Naive thymus-derived CD4-positive, alpha-beta T cell (primary cell): Measurements from ENCODE around the gene PTPRG. TPM values are rescaled to one million over a fixed set of nuclear protein-coding genes. Genes with fewer than 3 reads are reported as not detected.

ENCODE experiments used
- ATAC-seq: fragments of 150-1000 bp; cut with Tn5 transposase; 2 replicates; pipeline ENCODE4 v1.10.0; 2021; ENCODE audit warnings: mild to moderate bottlenecking, moderate library complexity
- CTCF ChIA-PET: fragments of 350-600 bp; sonication (Branson Sonifier 250); formaldehyde crosslinking; loops from one replicate; lab custom pipeline; 2021; ENCODE audit warnings: antibody characterized with exemption; lab: Charles Lee
- POLR2A ChIA-PET: fragments of 350-600 bp; sonication (Branson Sonifier 250); formaldehyde crosslinking; loops from one replicate; lab custom pipeline; 2021; ENCODE audit warnings: antibody characterized with exemption, inconsistent platforms; lab: Charles Lee
- DNase-seq, 9 donors: peaks; one replicate each; pipeline versions ENCODE4 v3.0.0 to v3.0.0-alpha.2; 2020 to 2022; ENCODE audit warnings: mixed read lengths in 1 of 9
- H3K27ac ChIP-seq: one replicate; pipeline ENCODE4 v1.7.0; 2013; ENCODE audit warnings: mild to moderate bottlenecking, low read depth, low read length, moderate library complexity
- H3K27me3 ChIP-seq, 2 donors: one replicate each; pipeline ENCODE4 v1.7.0; 2013; ENCODE audit warnings: low read length in 2 of 2, mild to moderate bottlenecking in 2 of 2, moderate library complexity in 2 of 2; ENCODE audit not compliant: control insufficient read depth in 2 of 2, insufficient read depth in 2 of 2
- H3K36me3 ChIP-seq, 3 experiments: 1 replicate in 2 of 3; 2 replicates in 1 of 3; pipeline ENCODE4 v1.7.0; 2013; ENCODE audit warnings: low read length in 3 of 3, mild to moderate bottlenecking in 3 of 3, moderate library complexity in 1 of 3; ENCODE audit not compliant: insufficient read depth in 3 of 3, control insufficient read depth in 2 of 3
- H3K4me1 ChIP-seq, 2 donors: one replicate each; pipeline ENCODE4 v1.7.0; 2013; ENCODE audit warnings: low read length in 2 of 2, mild to moderate bottlenecking in 2 of 2, moderate library complexity in 1 of 2; ENCODE audit not compliant: control insufficient read depth in 2 of 2, insufficient read depth in 2 of 2
- H3K4me3 ChIP-seq: 2 replicates; pipeline ENCODE4 v1.7.0; 2013; ENCODE audit warnings: mild to moderate bottlenecking, low read length
- H3K9me3 ChIP-seq, 3 experiments: 1 replicate in 2 of 3; 2 replicates in 1 of 3; pipeline ENCODE4 v1.7.0; 2013; ENCODE audit warnings: low read length in 3 of 3; ENCODE audit not compliant: control insufficient read depth in 2 of 3
- H3K27ac Mint-ChIP-seq, 9 donors: one replicate each; pipeline ENCODE4 v1.8.0; 2020 to 2022; ENCODE audit warnings: mixed read lengths in 9 of 9, mild to moderate bottlenecking in 8 of 9, moderate library complexity in 5 of 9, inconsistent platforms in 2 of 9
- H3K27me3 Mint-ChIP-seq, 5 donors: one replicate each; pipeline ENCODE4 v1.8.0; 2021 to 2022; ENCODE audit warnings: mixed read lengths in 5 of 5, mild to moderate bottlenecking in 1 of 5
- H3K36me3 Mint-ChIP-seq, 5 donors: one replicate each; pipeline ENCODE4 v1.8.0; 2020 to 2022; ENCODE audit warnings: mixed read lengths in 5 of 5, mild to moderate bottlenecking in 3 of 5, inconsistent platforms in 1 of 5
- H3K4me1 Mint-ChIP-seq, 7 donors: one replicate each; pipeline ENCODE4 v1.8.0; 2020 to 2022; ENCODE audit warnings: mixed read lengths in 7 of 7, mild to moderate bottlenecking in 3 of 7, inconsistent platforms in 1 of 7
- H3K4me3 Mint-ChIP-seq, 10 donors: one replicate each; pipeline ENCODE4 v1.8.0; 2020 to 2022; ENCODE audit warnings: mild to moderate bottlenecking in 10 of 10, mixed read lengths in 10 of 10, moderate library complexity in 6 of 10, inconsistent platforms in 2 of 10
- H3K9me3 Mint-ChIP-seq, 11 donors: one replicate each; pipeline ENCODE4 v1.8.0; 2020 to 2022; ENCODE audit warnings: mixed read lengths in 11 of 11, mild to moderate bottlenecking in 4 of 11, inconsistent platforms in 1 of 11, moderate library complexity in 1 of 11
- intact Hi-C, 2 donors: fragments of 100-400 bp; cut with micrococcal nuclease; formaldehyde crosslinking; loops; one replicate each; pipeline ENCODE4 v1.15.1; 2023
- polyA plus RNA-seq, 2 donors: library from polyadenylated mRNA; unstranded; fragments of 300-500 nt; fragmentation: Illumina TruSeq; gene quantifications; one replicate each; pipeline ENCODE4 v1.2.3, GENCODE V29; 2021
- total RNA-seq, 6 experiments: library from RNA in 5 of 6; stranded (reverse) in 5 of 6; gene quantifications; 1 replicate in 5 of 6; 2 replicates in 1 of 6; pipeline ENCODE4 v1.2.3 and lab custom pipeline; 2021 to 2026

Gene PTPRG
- total and polyA plus RNA-seq, 7 experiments from 2014 or later = 0.17 to 1.7 TPM; not detected in 5

DNA sequence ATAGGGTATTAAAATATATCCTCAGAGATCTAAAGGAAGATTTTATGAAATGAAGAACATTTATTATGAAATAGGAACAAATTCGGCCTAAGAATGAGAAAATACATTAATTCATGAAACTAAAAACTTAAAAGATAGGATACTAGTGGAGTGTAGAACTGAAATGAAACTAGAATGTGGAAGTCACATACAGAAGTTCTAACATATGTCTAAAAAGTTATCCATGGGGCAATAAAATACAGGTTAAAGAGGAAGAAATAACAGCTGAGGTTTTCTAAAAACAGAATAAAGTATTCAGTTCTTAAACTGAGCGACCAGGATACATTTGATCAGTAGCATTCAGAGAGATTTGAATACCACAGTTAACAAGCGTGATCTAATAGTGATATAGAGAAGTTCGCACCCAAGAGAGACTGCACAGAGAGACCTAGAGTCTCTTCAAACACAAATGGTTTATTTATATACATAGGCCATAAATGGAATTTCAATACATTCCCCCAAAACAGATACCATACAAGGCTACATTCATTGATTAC is 726.1 kb downstream of the PTPRG start:
- Mint-ChIP-seq H3K4me1 (peaks cover 0 to 1% (median 0%) of the 10 kb centered on the region in 7 donors), H3K27ac (no peak overlapping the region), H3K9me3 (no peaks in the 10 kb centered on the region), H3K36me3 (no peaks in the 10 kb centered on the region), H3K27me3 (peaks cover 0 to 14% (median 4%) of the 10 kb centered on the region in 5 donors), H3K4me3 (no peak overlapping the region)
- Histone ChIP-seq H3K27ac (no peak overlapping the region), H3K4me3 (no peak overlapping the region), H3K36me3 (no peaks in the 10 kb centered on the region), H3K9me3 (no peaks in the 10 kb centered on the region), H3K4me1 (no peaks in the 10 kb centered on the region), H3K27me3 (no peaks in the 10 kb centered on the region)
- intact Hi-C loops = no loop called here
- no peak for DNase-seq
- ATAC-seq = no peak
- ChIA-PET POLR2A (no interaction called here), CTCF (no interaction called here)

DNA sequence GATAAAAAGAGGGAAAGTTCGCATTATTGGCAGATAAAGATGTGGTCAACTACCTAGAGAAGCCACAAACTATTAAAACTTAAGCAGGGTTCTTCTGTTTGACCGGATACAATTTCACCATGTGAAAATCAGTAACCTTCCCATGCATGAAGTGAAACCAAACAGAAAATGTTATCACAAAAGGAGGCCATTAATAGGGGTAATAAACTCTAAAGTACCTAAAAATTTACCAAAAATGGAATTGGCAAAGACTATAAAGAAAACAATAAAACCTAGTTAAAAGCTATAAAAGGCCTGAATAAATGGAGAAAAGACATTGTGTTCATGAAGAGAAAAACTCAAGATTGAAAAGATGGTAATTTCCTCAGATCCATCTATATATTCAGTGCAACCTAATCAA is 728.6 kb downstream of the PTPRG start:
- H3K9me3 ChIP-seq = no peaks in the 10 kb centered on the region
- no peaks in the 10 kb centered on the region for H3K4me1 ChIP-seq
- intact Hi-C loops = no loop called here
- no peak overlapping the region for H3K4me3 ChIP-seq
- no peaks in the 10 kb centered on the region for H3K36me3 ChIP-seq
- Mint-ChIP-seq H3K4me1 (peaks cover 0 to 1% (median 0%) of the 10 kb centered on the region in 7 donors), H3K27ac (no peak overlapping the region), H3K4me3 (no peak overlapping the region), H3K9me3 (no peaks in the 10 kb centered on the region), H3K36me3 (no peaks in the 10 kb centered on the region), H3K27me3 (peaks cover 0 to 10% (median 4%) of the 10 kb centered on the region in 5 donors)
- ChIA-PET POLR2A (no interaction called here), CTCF (no interaction called here)
- no peak for ATAC-seq
- no peaks in the 10 kb centered on the region for H3K27me3 ChIP-seq
- no peak for DNase-seq
- H3K27ac ChIP-seq = no peak overlapping the region

DNA sequence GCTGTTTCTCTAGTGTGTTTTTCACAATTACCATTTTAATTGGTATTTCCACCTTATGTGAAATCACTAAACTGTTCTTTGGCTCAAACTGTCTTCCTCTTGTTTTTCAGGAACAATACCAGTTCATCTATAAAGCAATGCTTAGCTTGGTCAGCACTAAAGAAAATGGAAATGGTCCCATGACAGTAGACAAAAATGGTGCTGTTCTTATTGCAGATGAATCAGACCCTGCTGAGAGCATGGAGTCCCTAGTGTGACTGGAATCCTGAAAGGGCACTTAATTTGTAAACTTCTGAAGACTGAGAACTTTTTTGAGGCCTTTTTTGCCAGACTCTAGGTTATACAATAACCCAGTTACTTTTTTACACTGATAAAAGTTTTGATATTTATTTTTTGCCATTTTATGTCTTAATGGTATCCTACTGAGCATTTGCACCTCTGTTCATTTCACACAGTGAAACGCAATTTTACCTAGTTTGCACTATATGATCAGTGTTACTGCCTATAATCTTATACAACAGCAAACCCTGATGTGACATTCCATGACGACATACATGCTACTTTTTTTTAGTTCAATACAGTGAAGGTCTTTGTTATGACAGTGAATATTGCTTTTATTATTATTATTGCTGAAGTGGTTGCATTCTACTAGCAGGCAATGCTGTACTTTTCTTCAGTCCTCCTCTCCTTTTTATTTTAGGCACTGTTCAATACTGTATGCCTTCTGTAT is 731.8 kb downstream of the PTPRG start:
- H3K4me3 Mint-ChIP-seq = no peak overlapping the region
- peaks cover 0 to 1% (median 0%) of the 10 kb centered on the region in 7 donors for H3K4me1 Mint-ChIP-seq
- Histone ChIP-seq H3K27ac (no peak overlapping the region), H3K4me1 (no peaks in the 10 kb centered on the region), H3K4me3 (no peak overlapping the region), H3K36me3 (no peaks in the 10 kb centered on the region), H3K27me3 (no peaks in the 10 kb centered on the region), H3K9me3 (no peaks in the 10 kb centered on the region)
- intact Hi-C loops = no loop called here
- ChIA-PET CTCF (no interaction called here), POLR2A (no interaction called here)
- ATAC-seq = no peak
- H3K27me3 Mint-ChIP-seq = peaks cover 0 to 8% (median 0%) of the 10 kb centered on the region in 5 donors
- H3K27ac Mint-ChIP-seq = no peak overlapping the region
- H3K9me3 Mint-ChIP-seq = no peaks in the 10 kb centered on the region
- H3K36me3 Mint-ChIP-seq = no peaks in the 10 kb centered on the region
- no peak for DNase-seq

DNA sequence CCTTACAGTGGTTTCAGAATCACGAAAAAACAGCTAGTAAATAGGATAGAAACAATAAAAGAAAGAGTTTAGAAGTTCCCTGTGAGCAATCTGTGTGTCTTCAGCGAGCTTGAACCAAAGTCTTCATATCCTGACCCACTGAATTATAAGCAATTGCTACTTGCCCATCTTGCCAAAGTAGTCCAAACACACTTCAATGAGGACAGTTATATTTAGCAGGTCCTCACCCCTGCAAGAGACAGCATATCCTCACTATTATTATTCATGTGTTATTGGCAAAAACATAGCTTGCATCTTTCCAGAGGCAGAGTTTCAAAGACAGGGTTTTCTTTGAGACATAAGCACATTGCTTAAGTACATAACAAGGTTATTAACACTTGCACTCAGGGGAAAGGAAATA is 734.2 kb downstream of the PTPRG start:
- no peak overlapping the region for H3K27ac ChIP-seq
- intact Hi-C loops = no loop called here
- H3K36me3 ChIP-seq = no peaks in the 10 kb centered on the region
- ATAC-seq (no peak), DNase-seq (no peak)
- ChIA-PET POLR2A (no interaction called here), CTCF (no interaction called here)
- no peaks in the 10 kb centered on the region for H3K27me3 ChIP-seq
- H3K27ac Mint-ChIP-seq = no peak overlapping the region
- H3K9me3 ChIP-seq = no peaks in the 10 kb centered on the region
- peaks cover 0 to 3% (median 0%) of the 10 kb centered on the region in 11 donors for H3K9me3 Mint-ChIP-seq
- H3K4me3 ChIP-seq = no peak overlapping the region
- peaks cover 0 to 12% (median 0%) of the 10 kb centered on the region in 5 donors for H3K27me3 Mint-ChIP-seq
- H3K4me1 ChIP-seq = no peaks in the 10 kb centered on the region
- H3K4me3 Mint-ChIP-seq = no peak overlapping the region
- H3K36me3 Mint-ChIP-seq = no peaks in the 10 kb centered on the region
- no peaks in the 10 kb centered on the region for H3K4me1 Mint-ChIP-seq

DNA sequence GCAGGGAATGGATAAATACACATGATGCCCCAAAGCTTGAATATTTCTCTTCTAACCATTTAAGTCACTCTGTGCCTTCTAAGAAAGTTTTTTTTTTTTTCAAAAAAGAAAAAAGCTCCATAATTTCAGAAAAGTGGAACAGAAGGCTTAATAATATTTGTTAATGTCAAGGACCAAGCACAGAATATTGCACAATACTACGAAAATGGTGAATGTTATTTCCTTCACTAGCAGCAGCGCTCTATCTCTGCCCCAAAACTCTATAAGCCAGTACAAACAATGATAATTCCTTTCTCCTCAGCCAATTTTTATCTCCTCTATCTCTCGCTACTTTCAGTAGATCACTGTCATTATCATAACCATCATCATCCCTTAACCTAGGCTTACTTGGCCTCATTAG is 739.2 kb downstream of the PTPRG start:
- intact Hi-C loops = no loop called here
- Histone ChIP-seq H3K36me3 (no peaks in the 10 kb centered on the region), H3K4me3 (no peak overlapping the region), H3K4me1 (no peaks in the 10 kb centered on the region), H3K27ac (no peak overlapping the region), H3K27me3 (no peaks in the 10 kb centered on the region), H3K9me3 (no peaks in the 10 kb centered on the region)
- H3K27ac Mint-ChIP-seq = no peak overlapping the region
- H3K9me3 Mint-ChIP-seq = peaks cover 2 to 22% (median 14%) of the 10 kb centered on the region in 11 donors
- peaks cover 0 to 11% (median 4%) of the 10 kb centered on the region in 5 donors for H3K36me3 Mint-ChIP-seq
- DNase-seq = no peak
- POLR2A ChIA-PET = no interaction called here
- H3K27me3 Mint-ChIP-seq = peaks cover 0 to 21% (median 8%) of the 10 kb centered on the region in 5 donors
- ATAC-seq = no peak
- no peak overlapping the region for H3K4me3 Mint-ChIP-seq
- no peaks in the 10 kb centered on the region for H3K4me1 Mint-ChIP-seq
- CTCF ChIA-PET = no interaction called here

DNA sequence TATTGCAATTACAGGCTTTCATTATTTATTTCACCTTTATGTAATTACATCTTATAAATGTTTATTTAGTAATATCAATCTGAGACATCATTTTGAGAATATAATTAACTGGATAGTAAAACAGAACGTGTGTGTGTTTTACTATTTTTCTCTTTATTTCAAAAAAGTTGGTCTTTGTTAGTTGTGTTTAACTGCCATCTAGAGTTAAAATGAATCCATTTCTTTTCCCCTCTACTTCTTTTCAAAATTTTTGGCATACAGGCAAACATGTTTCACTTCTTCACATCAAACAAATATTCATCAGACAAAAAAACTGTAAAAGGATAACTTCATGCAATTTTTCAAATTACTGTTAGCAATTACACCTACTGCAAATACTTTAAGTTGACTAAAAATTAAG is 750.8 kb downstream of the PTPRG start:
- ChIA-PET CTCF (no interaction called here), POLR2A (no interaction called here)
- H3K27me3 ChIP-seq = no peaks in the 10 kb centered on the region
- ATAC-seq (no peak), DNase-seq (no peak)
- Mint-ChIP-seq H3K4me1 (no peaks in the 10 kb centered on the region), H3K9me3 (peaks cover 0 to 9% (median 3%) of the 10 kb centered on the region in 11 donors), H3K4me3 (no peak overlapping the region), H3K27me3 (peaks cover 0 to 23% (median 12%) of the 10 kb centered on the region in 5 donors), H3K27ac (no peak overlapping the region), H3K36me3 (peaks cover 0 to 5% (median 0%) of the 10 kb centered on the region in 5 donors)
- H3K36me3 ChIP-seq = no peaks in the 10 kb centered on the region
- H3K4me3 ChIP-seq = no peak overlapping the region
- no peak overlapping the region for H3K27ac ChIP-seq
- intact Hi-C loops = no loop called here
- no peaks in the 10 kb centered on the region for H3K9me3 ChIP-seq
- no peaks in the 10 kb centered on the region for H3K4me1 ChIP-seq

DNA sequence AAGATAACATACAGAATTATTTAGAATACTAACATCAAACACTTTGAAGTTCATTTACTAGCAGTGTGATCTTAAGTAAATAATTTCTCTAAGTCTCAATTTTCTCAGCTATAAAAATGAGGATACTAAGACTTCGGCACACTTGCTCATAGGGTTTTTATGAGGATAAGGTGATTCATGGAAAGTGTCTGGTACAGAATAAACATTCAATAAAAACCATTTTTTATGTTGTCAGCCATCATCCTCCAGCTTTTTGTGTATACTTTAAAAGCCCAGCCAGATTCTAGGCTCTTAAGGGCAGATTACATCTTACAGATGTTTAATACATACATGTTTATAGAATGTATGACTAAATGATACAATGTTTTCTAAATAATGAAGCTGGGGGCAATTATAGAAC is 755.2 kb downstream of the PTPRG start:
- no peak overlapping the region for H3K27ac ChIP-seq
- H3K4me3 ChIP-seq = no peak overlapping the region
- H3K4me1 Mint-ChIP-seq = peaks cover 0 to 18% (median 10%) of the 10 kb centered on the region in 7 donors
- no peak overlapping the region for H3K4me3 Mint-ChIP-seq
- no peak for DNase-seq
- no peaks in the 10 kb centered on the region for H3K9me3 ChIP-seq
- H3K9me3 Mint-ChIP-seq = peaks cover 3 to 39% (median 11%) of the 10 kb centered on the region in 11 donors
- peaks cover 8 to 59% (median 38%) of the 10 kb centered on the region in 5 donors for H3K27me3 Mint-ChIP-seq
- ChIA-PET POLR2A (no interaction called here), CTCF (no interaction called here)
- H3K27ac Mint-ChIP-seq = no peak overlapping the region
- no peaks in the 10 kb centered on the region for H3K36me3 ChIP-seq
- no peaks in the 10 kb centered on the region for H3K4me1 ChIP-seq
- H3K27me3 ChIP-seq = no peaks in the 10 kb centered on the region
- no peak for ATAC-seq
- H3K36me3 Mint-ChIP-seq = peaks cover 0 to 13% (median 4%) of the 10 kb centered on the region in 5 donors
- intact Hi-C loops = no loop called here
